Thyroid gland (tissue), 4 donors: ENCODE results near the gene TLR8.

ENCODE experiments used
- CTCF ChIP-seq, 6 experiments: fragments of 200-600 bp in 3 of 6; fragments of 450-650 bp in 3 of 6; sonication (generic) in 3 of 6; IDR thresholded peaks; one replicate each; pipeline ENCODE4 v1.5.1; 2016 to 2019; ENCODE audit warnings: antibody characterized with exemption in 6 of 6, mild to moderate bottlenecking in 2 of 6, inconsistent platforms in 1 of 6, moderate library complexity in 1 of 6
- POLR2A ChIP-seq, 2 donors: fragments of 450-650 bp; IDR thresholded peaks; one replicate each; pipeline ENCODE4 v1.6.1; 2017; ENCODE audit warnings: antibody characterized with exemption in 2 of 2, mild to moderate bottlenecking in 2 of 2, moderate library complexity in 1 of 2

- TF ChIP-seq CTCF (IDR thresholded peaks at IDR 0.05) (no peak), POLR2A (IDR thresholded peaks at IDR 0.05) (no peak)
Observed at GRCh38 chrX:12930150-12930549, 23.7 kb downstream of the TLR8 start.
